Fibroblast of gingiva (primary cell): ENCODE data around the gene AGMAT.

ENCODE experiments used
- DNase-seq: peaks from one replicate; pipeline ENCODE4 v3.0.0-alpha.2; 2011; ENCODE audit warnings: low read depth

Gene AGMAT

DNA sequence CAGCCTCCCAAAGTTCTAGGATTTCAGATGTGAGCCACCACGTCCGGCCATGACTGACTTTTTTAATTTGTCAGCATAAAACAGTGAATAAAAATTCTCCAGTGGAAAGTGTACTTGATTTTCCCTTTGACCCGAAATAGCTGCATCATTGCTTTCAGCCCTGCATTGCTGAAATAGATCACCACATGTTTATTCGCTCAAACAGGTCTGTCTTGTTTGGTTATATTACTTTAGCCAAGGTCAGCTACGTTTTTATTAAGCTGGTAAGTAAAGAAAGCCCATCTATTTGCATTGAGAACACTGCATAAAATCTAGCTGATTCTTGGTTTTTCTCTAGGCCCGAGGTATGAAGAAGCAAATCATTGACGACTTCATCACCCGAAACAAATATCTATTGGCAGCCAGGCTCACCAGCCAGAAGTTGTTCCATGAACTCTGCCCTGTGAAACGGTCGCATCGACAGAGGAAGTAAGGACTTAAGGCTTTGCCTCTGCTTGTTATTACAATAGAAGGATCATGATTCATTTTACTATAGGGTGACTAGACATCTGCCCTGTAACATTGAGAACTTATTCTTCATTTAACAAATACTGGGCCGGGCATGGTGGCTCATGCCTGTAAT lies 25.6 kb downstream of the AGMAT start:
- no peak for DNase-seq

- DNase-seq, result no peak
Observed at GRCh38 chr1:15558516-15558915, 26.3 kb downstream of the AGMAT start.

DNA sequence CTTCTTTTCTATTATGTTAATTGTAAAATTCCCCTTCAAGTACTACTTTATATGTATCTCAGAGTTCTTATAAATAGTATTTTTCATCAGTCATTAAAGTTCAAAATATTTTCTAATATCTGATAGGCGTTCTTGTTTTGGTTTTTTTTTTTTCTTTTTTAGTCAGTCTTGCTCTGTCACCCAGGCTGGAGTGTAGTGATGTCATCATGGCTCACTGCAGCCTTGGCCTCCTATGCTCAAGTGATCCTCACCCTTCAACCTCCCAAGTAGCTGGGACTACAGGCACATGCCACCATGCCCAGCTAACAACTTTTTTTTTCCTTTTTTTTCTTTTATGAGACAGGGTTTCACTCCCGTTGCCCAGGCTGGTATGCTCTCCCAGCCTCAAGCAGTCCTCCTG lies 27.3 kb downstream of the AGMAT start:
- no peak for DNase-seq

GRCh38 chr1:15557008-15557407 lies 27.8 kb downstream of the AGMAT start:
- no peak for DNase-seq

DNA sequence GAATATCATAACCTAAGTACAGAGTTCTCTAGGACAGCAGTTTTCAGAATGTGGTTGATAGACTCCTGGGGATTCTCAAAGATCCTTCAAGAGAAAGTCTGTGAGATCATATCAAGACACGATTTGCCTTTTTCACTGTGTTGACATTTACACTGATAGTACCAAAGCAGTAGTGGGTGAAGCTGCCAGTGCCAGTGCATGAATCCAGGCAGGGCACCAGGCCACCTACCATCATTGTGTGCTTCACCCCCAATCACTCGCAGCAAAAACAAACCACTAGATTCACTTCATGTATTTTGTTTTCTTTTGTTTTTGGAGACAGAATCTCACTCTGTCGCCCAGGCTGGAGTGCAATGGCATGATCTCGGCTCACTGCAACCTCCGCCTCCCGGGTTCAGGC lies 34.3 kb downstream of the AGMAT start:
- DNase-seq, result no peak

- no peak for DNase-seq
Observed at GRCh38 chr1:15546641-15547040, 38.2 kb downstream of the AGMAT start.

- DNase-seq, result no peak
Observed at GRCh38 chr1:15543589-15544568, 41.0 kb downstream of the AGMAT start.

- no peak for DNase-seq
Observed at GRCh38 chr1:15543251-15543588, 41.6 kb downstream of the AGMAT start.

- DNase-seq, result no peak
Observed at GRCh38 chr1:15542388-15543250, 42.2 kb downstream of the AGMAT start.

DNA sequence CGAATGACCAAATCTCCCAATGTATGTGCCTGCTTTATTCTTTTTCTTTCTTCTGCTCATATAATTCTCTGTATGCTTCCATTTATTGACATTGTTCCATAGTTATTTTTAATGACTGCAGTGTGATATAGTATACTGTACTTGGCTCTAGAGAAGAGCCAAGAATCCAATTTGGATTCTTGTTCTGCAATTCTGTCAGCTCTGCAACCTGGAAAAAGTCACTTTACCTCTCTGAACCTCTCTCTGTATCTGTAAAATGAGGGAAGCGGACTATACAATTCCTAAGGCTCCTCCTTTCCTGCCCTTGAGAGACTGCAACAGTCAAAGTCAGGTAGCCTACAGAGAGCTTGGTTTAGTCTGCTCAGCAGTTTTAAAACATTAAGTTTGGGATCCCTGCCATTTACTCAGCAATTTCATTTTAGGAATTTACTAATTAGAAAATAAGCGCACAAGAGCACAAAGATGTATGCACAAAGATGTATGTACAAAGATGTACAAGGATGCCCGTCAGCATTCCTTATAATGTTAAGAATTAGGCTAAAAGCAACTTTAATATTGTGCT lies 43.5 kb downstream of the AGMAT start:
- DNase-seq, result no peak

- peak; percentile 14 for DNase-seq
Observed at GRCh38 chr1:15540186-15540585, 44.7 kb downstream of the AGMAT start.

DNA sequence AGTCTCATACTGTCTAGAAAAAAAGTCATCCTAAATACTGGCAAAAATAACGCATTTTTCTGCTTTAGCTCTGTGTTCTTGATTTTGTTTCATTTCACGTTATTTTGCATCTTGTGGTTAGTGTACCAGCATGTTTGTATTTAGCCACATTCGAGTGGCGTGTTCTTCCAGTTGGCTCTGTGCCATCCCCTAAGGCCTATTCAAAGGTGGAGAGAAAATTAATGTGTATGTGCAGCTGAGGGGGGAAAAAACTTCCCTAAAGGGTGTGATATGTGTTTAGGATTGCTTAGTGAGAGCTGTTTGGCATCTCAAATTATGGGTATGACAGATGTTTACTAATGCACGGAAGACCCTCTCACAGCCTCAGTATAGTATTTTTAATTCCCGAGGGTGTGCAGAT lies 46.1 kb downstream of the AGMAT start:
- DNase-seq, result no peak

- DNase-seq, result no peak
Observed at GRCh38 chr1:15531682-15532081, 53.2 kb downstream of the AGMAT start.

DNA sequence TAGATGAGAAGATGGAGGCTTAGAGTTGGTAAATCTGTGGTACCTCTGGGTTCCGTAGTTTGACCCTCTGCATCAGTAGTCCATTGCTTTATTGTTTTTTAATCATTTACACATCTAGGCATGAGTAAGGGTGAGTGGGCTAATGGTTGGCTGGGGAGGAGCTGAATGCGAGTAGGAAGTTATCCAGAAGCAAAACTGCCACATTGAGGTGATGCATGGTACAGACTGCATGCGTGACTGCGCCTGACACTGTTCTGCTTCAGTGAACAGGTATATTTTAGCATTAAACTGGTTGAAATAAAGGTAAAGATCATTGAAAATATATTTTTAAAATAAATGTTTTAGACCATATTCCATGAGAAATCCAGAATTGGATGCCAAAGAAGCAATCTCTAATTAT lies 53.8 kb downstream of the AGMAT start:
- no peak for DNase-seq

GRCh38 chr1:15526490-15527339 lies 58.1 kb downstream of the AGMAT start, which contains the start of gene DNAJC16:
Gene DNAJC16, plus strand, starts transcription at chr1:15526848. Its CDS starts 2,258 bp downstream, at chr1:15529106.
- DNase-seq, result peak; percentile 100

DNA sequence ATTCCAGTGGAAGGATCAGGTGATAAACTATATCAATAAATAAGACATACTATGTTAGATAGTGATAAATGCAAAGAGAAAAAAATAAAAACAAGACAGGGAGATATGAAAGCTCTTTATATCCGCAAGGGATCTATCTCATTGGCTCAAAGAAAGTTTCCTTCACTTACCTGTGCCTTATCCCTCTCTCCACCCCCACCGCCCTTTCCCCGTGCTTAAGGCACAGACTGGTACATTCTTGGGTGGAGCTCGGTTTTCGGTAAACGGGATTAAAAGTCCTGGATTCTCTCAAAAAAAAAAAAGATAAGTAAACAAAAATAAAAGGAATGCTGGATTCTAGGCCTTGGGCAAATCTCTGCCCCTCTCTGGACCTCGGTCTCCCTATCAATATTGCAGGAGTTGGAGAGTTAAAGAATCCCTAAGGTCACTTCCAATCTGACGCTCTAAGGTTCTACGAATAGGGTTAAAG lies 58.8 kb downstream of the AGMAT start:
- DNase-seq, result no peak

GRCh38 chr1:15525050-15526020 lies 59.5 kb downstream of the AGMAT start:
- no peak for DNase-seq

DNA sequence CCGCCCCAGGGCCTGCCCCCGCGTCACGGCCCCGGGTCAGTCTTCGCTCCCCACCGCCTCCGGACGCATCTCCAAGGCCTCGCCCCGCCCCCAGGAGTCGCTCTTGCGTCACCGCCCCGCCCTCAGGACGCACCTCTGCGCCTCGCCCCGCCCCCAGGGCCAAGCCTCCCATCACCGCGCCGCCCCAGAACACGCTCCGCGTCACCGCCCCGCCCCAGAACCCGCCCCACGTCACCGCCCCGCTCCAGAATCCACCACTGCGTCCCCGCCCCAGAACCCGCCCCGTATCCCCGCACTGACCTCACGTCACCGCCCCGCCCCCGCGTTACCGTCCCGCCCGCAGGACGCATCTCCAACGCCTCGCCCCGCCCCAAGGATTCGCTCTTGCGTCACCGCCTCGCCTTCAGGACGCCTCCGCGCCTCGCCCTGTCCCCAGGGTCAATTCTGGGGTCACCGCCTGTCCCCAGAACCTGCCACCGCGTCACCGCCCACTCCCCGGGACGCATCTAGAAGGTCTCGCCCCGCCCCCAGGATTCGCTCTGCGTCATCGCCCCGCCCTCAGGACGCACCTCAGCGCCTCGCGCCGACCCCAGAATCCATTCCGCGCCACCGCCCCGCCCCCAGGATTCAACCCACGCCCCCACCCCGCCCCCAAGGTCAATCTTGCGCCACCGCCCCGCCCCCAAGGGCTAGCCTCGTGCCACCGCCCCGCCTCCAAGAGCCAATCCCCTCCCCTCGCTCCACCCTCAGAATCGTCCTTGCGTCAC lies 60.4 kb downstream of the AGMAT start:
- peak; percentile 98 for DNase-seq

GRCh38 chr1:15524021-15524282 lies 60.9 kb downstream of the AGMAT start, which contains the start of gene CASP9:
Gene CASP9, minus strand, starts transcription at chr1:15524215. Its CDS starts 15 bp downstream, at chr1:15524200.
- DNase-seq, result no peak
